Progenitor cell of endocrine pancreas (in vitro differentiated cells): ENCODE data around the gene MRPL17. TPM values are rescaled to one million over a fixed set of nuclear protein-coding genes. Genes with fewer than 3 reads are reported as not detected.

Source experiments
- DNase-seq: peaks from one replicate; pipeline ENCODE4 v3.0.0; 2021; ENCODE audit warnings: low spot score; ENCODE audit not compliant: unreplicated experiment
- H3K27ac Mint-ChIP-seq: 2 replicates; pipeline ENCODE4 v1.8.0; 2021; ENCODE audit warnings: mild to moderate bottlenecking, moderate library complexity, mixed read lengths
- H3K27me3 Mint-ChIP-seq: 2 replicates; pipeline ENCODE4 v1.8.0; 2021; ENCODE audit warnings: mixed read lengths
- H3K36me3 Mint-ChIP-seq: 2 replicates; pipeline ENCODE4 v1.8.0; 2022; ENCODE audit warnings: mixed read lengths; ENCODE audit not compliant: insufficient read depth
- H3K4me1 Mint-ChIP-seq: 2 replicates; pipeline ENCODE4 v1.8.0; 2021; ENCODE audit warnings: low read depth, mixed read lengths
- H3K4me3 Mint-ChIP-seq: 2 replicates; pipeline ENCODE4 v1.8.0; 2021; ENCODE audit warnings: low read depth, mild to moderate bottlenecking, moderate library complexity, mixed read lengths
- H3K9me3 Mint-ChIP-seq: 2 replicates; pipeline ENCODE4 v1.8.0; 2021; ENCODE audit warnings: low read depth, mixed read lengths
- CTCF ChIP-seq: fragments of 200-600 bp; sonication (generic); IDR thresholded peaks from one replicate; pipeline ENCODE4 v1.5.0; 2021; ENCODE audit warnings: antibody characterized with exemption, mild to moderate bottlenecking; ENCODE audit not compliant: unreplicated experiment
- total RNA-seq: library from RNA; stranded (reverse); gene quantifications from 2 replicates; pipeline ENCODE4 v1.2.1, GENCODE V29; 2021

Gene MRPL17
- total RNA-seq, 1 donor from 2014 or later, result 36.5 TPM

- DNase-seq, result no peak
- H3K4me3 Mint-ChIP-seq, result peak overlapping the region; percentile 74
- no peaks in the 10 kb centered on the region for H3K9me3 Mint-ChIP-seq
- H3K27ac Mint-ChIP-seq, result no peak overlapping the region
- H3K27me3 Mint-ChIP-seq, result peaks cover 11% of the 10 kb centered on the region
- no peaks in the 10 kb centered on the region for H3K4me1 Mint-ChIP-seq
- no peaks in the 10 kb centered on the region for H3K36me3 Mint-ChIP-seq
- no peak for TF ChIP-seq CTCF
Observed at GRCh38 chr11:6656936-6657335, 26.2 kb downstream of the MRPL17 start.

- H3K27me3 Mint-ChIP-seq, result peaks cover 11% of the 10 kb centered on the region
- peak overlapping the region; percentile 72 for H3K27ac Mint-ChIP-seq
- H3K9me3 Mint-ChIP-seq, result no peaks in the 10 kb centered on the region
- H3K36me3 Mint-ChIP-seq, result no peaks in the 10 kb centered on the region
- no peaks in the 10 kb centered on the region for H3K4me1 Mint-ChIP-seq
- DNase-seq, result no peak
- H3K4me3 Mint-ChIP-seq, result peak overlapping the region; percentile 74
- TF ChIP-seq CTCF, result no peak
Observed at GRCh38 chr11:6656584-6656915, 26.6 kb downstream of the MRPL17 start.

- Mint-ChIP-seq H3K9me3 (no peaks in the 10 kb centered on the region), H3K4me3 (peak within 1 kb of the TSS; percentile 74), H3K27ac (peak within 1 kb of the TSS; percentile 72), H3K27me3 (peaks cover 11% of the 10 kb centered on the region), H3K36me3 (no peaks in the 10 kb centered on the region), H3K4me1 (no peaks in the 10 kb centered on the region)
- TF ChIP-seq CTCF, result no peak
- peak; percentile 28 for DNase-seq
Observed at GRCh38 chr11:6655790-6656583, 27.2 kb downstream of the MRPL17 start, which contains the start of gene DCHS1. Gene DCHS1 (minus strand): TSS chr11:6655809. CDS start chr11:6641613, 14,196 bp downstream.

DNA sequence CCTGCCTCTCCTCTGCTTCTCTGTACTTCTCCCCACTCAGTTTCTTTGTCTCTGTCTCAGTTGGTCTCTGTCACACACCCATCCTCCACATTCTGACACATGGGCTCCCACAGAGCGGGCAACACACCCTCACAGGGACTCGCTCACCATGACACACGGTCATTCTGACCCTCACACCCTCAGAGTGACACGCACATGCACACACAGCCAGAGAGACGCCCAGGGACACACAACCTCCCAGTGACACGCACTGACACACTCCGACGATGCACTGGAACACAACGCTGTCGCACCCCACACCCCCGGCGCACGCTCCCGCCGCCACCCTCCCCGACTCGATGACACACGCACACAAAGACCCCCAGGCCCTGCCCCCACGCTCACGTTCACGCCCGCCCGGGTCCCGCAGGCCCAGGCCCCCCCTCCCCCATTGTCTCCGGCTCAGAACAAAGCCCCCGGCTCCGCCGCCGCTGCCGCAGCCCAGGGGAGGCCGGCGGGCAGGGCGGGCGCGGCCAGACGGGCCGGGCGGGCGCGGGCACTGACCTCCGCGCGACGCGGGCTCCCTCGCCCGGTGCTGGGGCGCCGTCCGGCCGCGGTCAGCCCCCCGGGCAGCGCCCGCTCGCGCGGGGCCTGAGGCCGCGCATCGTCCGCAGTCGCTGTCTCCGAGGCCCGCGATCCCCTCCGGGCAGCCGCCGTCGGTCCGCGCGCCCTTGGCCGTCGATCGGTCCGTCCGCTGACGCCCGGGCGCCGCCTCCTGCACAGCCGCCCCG is 27.9 kb downstream of the MRPL17 start:
- Mint-ChIP-seq H3K9me3 (no peaks in the 10 kb centered on the region), H3K27me3 (peaks cover 11% of the 10 kb centered on the region), H3K36me3 (no peaks in the 10 kb centered on the region), H3K4me3 (no peak overlapping the region), H3K27ac (no peak overlapping the region), H3K4me1 (no peaks in the 10 kb centered on the region)
- TF ChIP-seq CTCF, result no peak
- DNase-seq, result peak; percentile 31

GRCh38 chr11:6654281-6655019 is 28.7 kb downstream of the MRPL17 start:
- no peak for DNase-seq

More at GRCh38 chr11:6654281-6655019, 28.7 kb downstream of the MRPL17 start:
- Mint-ChIP-seq H3K4me3 (no peak overlapping the region), H3K9me3 (no peaks in the 10 kb centered on the region), H3K4me1 (no peaks in the 10 kb centered on the region), H3K27me3 (peaks cover 11% of the 10 kb centered on the region), H3K27ac (no peak overlapping the region), H3K36me3 (no peaks in the 10 kb centered on the region)
- no peak for TF ChIP-seq CTCF
